PC-9 (cell line): Measurements from ENCODE around the gene ZNF845. TPM values are rescaled to one million over a fixed set of nuclear protein-coding genes. Genes with fewer than 3 reads are reported as not detected.
A peak's percentile ranks its signal among the peaks of the same experiment; 100 is the strongest.
"Not testable (repeated sequence)": the region's sequence is repeated elsewhere in the genome, so short reads cannot be mapped to it uniquely, and the experiment has no call there.

Experiments
- BruUV-seq: library from RNA; stranded (reverse); fragments of 400-500 nt; replicated peaks from 2 replicates; lab custom pipeline; 2021; lab: Mats Ljungman, UMichigan
- CTCF ChIA-PET: fragments of 300-600 bp; sonication (Branson Sonifier 250); formaldehyde crosslinking; loops from one replicate; lab custom pipeline; 2022; ENCODE audit warnings: antibody characterized with exemption; lab: Charles Lee
- POLR2A ChIA-PET: fragments of 300-600 bp; sonication (Branson Sonifier 250); formaldehyde crosslinking; loops from one replicate; lab custom pipeline; 2022; ENCODE audit warnings: antibody characterized with exemption; ENCODE audit not compliant: unreplicated experiment; lab: Charles Lee
- DNase-seq, 2 experiments: peaks; one replicate each; pipeline versions ENCODE4 v3.0.0 to v3.0.0-alpha.2; 2015 to 2022; ENCODE audit warnings: mixed read lengths in 1 of 2
- H2AFZ ChIP-seq: fragments of 200-600 bp; sonication (generic); 2 replicates; pipeline ENCODE4 v1.8.1; 2017; ENCODE audit warnings: antibody characterized with exemption
- H3F3A ChIP-seq: fragments of 200-600 bp; sonication (generic); 2 replicates; pipeline ENCODE4 v1.8.1; 2017; ENCODE audit warnings: antibody characterized with exemption, mild to moderate bottlenecking, low read depth; ENCODE audit not compliant: insufficient read depth
- H3K27ac ChIP-seq: fragments of 200-600 bp; sonication (generic); 2 replicates; pipeline ENCODE4 v1.6.1; 2016; ENCODE audit warnings: mixed run types
- H3K27me3 ChIP-seq: fragments of 200-600 bp; sonication (generic); 2 replicates; pipeline ENCODE4 v1.6.1; 2016; ENCODE audit warnings: low read depth, mixed run types; ENCODE audit not compliant: insufficient read depth
- H3K36me3 ChIP-seq: fragments of 200-600 bp; sonication (generic); 2 replicates; pipeline ENCODE4 v1.6.1; 2016; ENCODE audit warnings: low read depth, mixed run types
- H3K4me1 ChIP-seq: fragments of 200-600 bp; sonication (generic); replicated peaks from 2 replicates; pipeline ENCODE4 v1.6.1; 2016; ENCODE audit warnings: mixed run types; ENCODE audit not compliant: insufficient read depth
- H3K4me2 ChIP-seq: fragments of 200-600 bp; sonication (generic); 2 replicates; pipeline ENCODE4 v1.6.1; 2017; ENCODE audit warnings: mixed run types
- H3K4me3 ChIP-seq: fragments of 200-600 bp; sonication (generic); 2 replicates; pipeline ENCODE4 v1.6.1; 2016; ENCODE audit warnings: mixed run types
- H3K79me2 ChIP-seq: fragments of 200-600 bp; sonication (generic); 2 replicates; pipeline ENCODE4 v1.6.1; 2017; ENCODE audit warnings: low read depth, mixed run types
- H3K9me2 ChIP-seq: fragments of 200-600 bp; sonication (generic); 2 replicates; pipeline ENCODE4 v1.8.1; 2017; ENCODE audit warnings: mild to moderate bottlenecking; ENCODE audit not compliant: insufficient read depth
- H3K9me3 ChIP-seq: fragments of 200-600 bp; sonication (generic); 2 replicates; pipeline ENCODE4 v1.8.1; 2016; ENCODE audit warnings: low read depth; ENCODE audit not compliant: insufficient read depth
- H4K20me1 ChIP-seq: fragments of 200-600 bp; sonication (generic); 2 replicates; pipeline ENCODE4 v1.8.1; 2017; ENCODE audit not compliant: insufficient read depth
- EZH2 ChIP-seq: fragments of 200-600 bp; sonication (generic); IDR thresholded peaks from 2 replicates; pipeline ENCODE4 v1.8.0; 2017; ENCODE audit warnings: antibody characterized with exemption, low read depth
- intact Hi-C: fragments of 100-400 bp; cut with micrococcal nuclease; formaldehyde crosslinking; loops from one replicate; pipeline ENCODE4 v1.10.0; 2022; ENCODE audit not compliant: unreplicated experiment
- total RNA-seq: library from RNA; stranded (reverse); gene quantifications from 2 replicates; pipeline ENCODE4 v1.2.3, GENCODE V29; 2021
- TF ChIP-seq, protein P1 (sequence below): fragments of 200-600 bp; sonication (generic); conservative IDR thresholded peaks from 2 replicates; pipeline ENCODE4 v1.6.1; 2017; ENCODE audit warnings: mixed run types, antibody characterized with exemption, mild to moderate bottlenecking, moderate library complexity

Gene ZNF845
- total RNA-seq, 1 experiment from 2014 or later = 8.6 TPM

DNA sequence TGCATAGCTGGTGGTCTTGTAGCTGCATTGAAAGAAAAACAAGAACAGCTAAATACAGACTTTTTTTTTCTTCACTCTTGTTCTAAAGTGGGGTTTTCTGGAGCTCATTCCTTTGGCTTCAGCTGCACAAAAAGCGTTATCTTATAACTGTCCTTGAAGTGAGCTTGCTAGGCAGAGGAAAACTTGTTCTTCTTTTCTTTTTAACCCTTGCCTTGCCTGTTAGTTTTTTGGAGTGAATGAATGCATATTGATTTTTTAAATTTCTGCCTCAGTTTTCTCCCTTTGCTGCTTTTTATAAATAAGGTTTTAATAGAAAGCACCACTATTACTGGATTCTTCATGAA lies 62.9 kb downstream of the ZNF845 start:
- POLR2A ChIA-PET = no interaction called here
- H3K79me2 ChIP-seq = peaks cover 17% of the 10 kb centered on the region
- peaks cover 6% of the 10 kb centered on the region; the same call in 1 of the 2 replicates for H3K4me1 ChIP-seq
- H2AFZ ChIP-seq = no peak overlapping the region
- no peak overlapping the region for H3K27ac ChIP-seq
- H3K9me3 ChIP-seq = peaks cover 28% of the 10 kb centered on the region; the same call in 1 of the 2 replicates
- CTCF ChIA-PET = no interaction called here
- no peak for DNase-seq
- no peaks in the 10 kb centered on the region for H3K27me3 ChIP-seq
- TF ChIP-seq EZH2 = no peak
- TF ChIP-seq, protein P1, sequence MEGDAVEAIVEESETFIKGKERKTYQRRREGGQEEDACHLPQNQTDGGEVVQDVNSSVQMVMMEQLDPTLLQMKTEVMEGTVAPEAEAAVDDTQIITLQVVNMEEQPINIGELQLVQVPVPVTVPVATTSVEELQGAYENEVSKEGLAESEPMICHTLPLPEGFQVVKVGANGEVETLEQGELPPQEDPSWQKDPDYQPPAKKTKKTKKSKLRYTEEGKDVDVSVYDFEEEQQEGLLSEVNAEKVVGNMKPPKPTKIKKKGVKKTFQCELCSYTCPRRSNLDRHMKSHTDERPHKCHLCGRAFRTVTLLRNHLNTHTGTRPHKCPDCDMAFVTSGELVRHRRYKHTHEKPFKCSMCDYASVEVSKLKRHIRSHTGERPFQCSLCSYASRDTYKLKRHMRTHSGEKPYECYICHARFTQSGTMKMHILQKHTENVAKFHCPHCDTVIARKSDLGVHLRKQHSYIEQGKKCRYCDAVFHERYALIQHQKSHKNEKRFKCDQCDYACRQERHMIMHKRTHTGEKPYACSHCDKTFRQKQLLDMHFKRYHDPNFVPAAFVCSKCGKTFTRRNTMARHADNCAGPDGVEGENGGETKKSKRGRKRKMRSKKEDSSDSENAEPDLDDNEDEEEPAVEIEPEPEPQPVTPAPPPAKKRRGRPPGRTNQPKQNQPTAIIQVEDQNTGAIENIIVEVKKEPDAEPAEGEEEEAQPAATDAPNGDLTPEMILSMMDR = no peak
- H4K20me1 ChIP-seq = no peaks in the 10 kb centered on the region
- intact Hi-C loops = no loop called here
- TSS peak; percentile 8 for BruUV-seq
- peaks cover 25% of the 10 kb centered on the region for H3K36me3 ChIP-seq
- no peaks in the 10 kb centered on the region for H3K9me2 ChIP-seq
- peak overlapping the region; percentile 84 for H3K4me2 ChIP-seq
- no peaks in the 10 kb centered on the region; the same call in 1 of the 2 replicates for H3F3A ChIP-seq
- peak overlapping the region; percentile 88; the same call in 1 of the 2 replicates for H3K4me3 ChIP-seq

DNA sequence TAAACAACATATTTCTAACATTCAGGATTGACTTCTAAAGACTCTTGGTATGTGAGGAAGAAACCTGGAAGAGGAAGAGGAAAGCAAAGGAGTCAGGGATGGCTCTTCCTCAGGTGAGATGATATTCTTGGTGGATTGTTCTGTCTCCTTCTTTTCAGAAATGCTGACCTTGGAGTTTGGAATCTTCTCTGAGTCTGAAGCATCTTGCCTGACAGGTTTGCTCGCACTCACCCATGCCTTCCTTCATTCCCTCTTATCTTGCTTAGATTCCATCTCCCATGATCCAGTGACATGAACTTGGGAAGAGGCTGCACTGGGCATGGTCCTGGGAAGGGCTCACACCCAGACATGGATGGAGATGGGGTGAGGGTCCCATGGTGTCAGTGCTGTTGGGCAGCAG lies 64.4 kb downstream of the ZNF845 start:
- H3K4me2 ChIP-seq, H2AFZ ChIP-seq, BruUV-seq, H3K4me3 ChIP-seq, H3F3A ChIP-seq, H3K9me2 ChIP-seq, intact Hi-C loops, H3K27ac ChIP-seq, POLR2A ChIA-PET, H4K20me1 ChIP-seq, H3K27me3 ChIP-seq, H3K4me1 ChIP-seq, DNase-seq, CTCF ChIA-PET: not testable (repeated sequence)
- peaks cover 17% of the 10 kb centered on the region for H3K79me2 ChIP-seq
- peaks cover 38% of the 10 kb centered on the region for H3K36me3 ChIP-seq
- H3K9me3 ChIP-seq = peaks cover 26% of the 10 kb centered on the region; the same call in 1 of the 2 replicates

Other genes with a start within 250 kb of the ZNF845 start
- 25.1 and 27.4 TPM in 2 replicates for gene ZNF160, start 230.3 kb upstream of the ZNF845 start, total RNA-seq
- 9.6 and 12.9 TPM in 2 replicates for gene ZNF415, start 200.8 kb upstream of the ZNF845 start, total RNA-seq
- 13.6 and 15.3 TPM in 2 replicates for gene ZNF347, start 174.7 kb upstream of the ZNF845 start, total RNA-seq
- gene ZNF665, start 140.4 kb upstream of the ZNF845 start, total RNA-seq = 6.8 and 11.2 TPM in 2 replicates
- 10.2 and 14.5 TPM in 2 replicates for gene ZNF677, start 78.9 kb upstream of the ZNF845 start, total RNA-seq
- gene VN1R2, start 75.5 kb upstream of the ZNF845 start, total RNA-seq = not detected in 2 replicates
- gene VN1R4, start 66.0 kb upstream of the ZNF845 start, total RNA-seq = not detected in 2 replicates
- 19.7 and 21.8 TPM in 2 replicates for gene ZNF525, start 32.0 kb downstream of the ZNF845 start, total RNA-seq
- gene ZNF765, start 61.4 kb downstream of the ZNF845 start, total RNA-seq = 12.1 and 12.5 TPM in 2 replicates
- gene ZNF761, start 98.2 kb downstream of the ZNF845 start, total RNA-seq = 15.6 and 16.4 TPM in 2 replicates
- gene ZNF813, start 134.0 kb downstream of the ZNF845 start, total RNA-seq = 6.1 and 6.3 TPM in 2 replicates
- 39.2 and 51.6 TPM in 2 replicates for gene ZNF331, start 204.4 kb downstream of the ZNF845 start, total RNA-seq